A549 (cell line): ENCODE measurements around the gene ZNF625.

Experiments used
- CTCF ChIP-seq: fragments of >200 bp; sonication (Bioruptor Twin); formaldehyde crosslinking; IDR thresholded peaks from 3 replicates; pipeline ENCODE4 v1.5.1; 2016
- MAX ChIP-seq: IDR thresholded peaks from 2 replicates; pipeline ENCODE4 v1.6.1; 2012
- POLR2A ChIP-seq: IDR thresholded peaks from 2 replicates; pipeline ENCODE4 v1.6.1; 2012; ENCODE audit warnings: mild to moderate bottlenecking, low read length

DNA sequence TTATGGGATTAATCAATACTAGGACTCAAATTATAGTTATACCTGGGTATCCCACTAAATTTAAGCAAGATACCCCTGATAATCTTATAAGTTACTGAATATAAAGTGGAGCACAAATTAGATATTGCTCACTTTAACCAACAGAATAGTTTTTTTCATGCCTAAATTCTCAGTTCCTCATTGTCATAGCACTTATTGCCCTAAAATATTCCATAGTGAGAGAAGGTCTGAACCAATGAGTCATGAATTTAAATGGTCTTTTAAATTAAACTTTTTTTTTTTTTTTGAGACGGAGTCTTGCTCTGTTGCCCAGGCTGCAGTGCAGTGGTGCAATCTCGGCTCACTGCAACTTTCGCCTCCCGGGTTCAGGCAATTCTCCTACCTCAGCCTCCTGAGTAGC lies 48.8 kb upstream of the ZNF625 start:
- TF ChIP-seq CTCF (no peak), POLR2A (no peak), MAX (no peak)
